H1 (cell line): Measurements from ENCODE around the gene ANGPTL2. TPM values are rescaled to one million over a fixed set of nuclear protein-coding genes. Genes with fewer than 3 reads are reported as not detected.

Experiments
- CTCF ChIA-PET: fragments of 300-600 bp; sonication (Branson Sonifier 250); formaldehyde crosslinking; loops from one replicate; lab custom pipeline; 2021; ENCODE audit not compliant: partially characterized antibody; lab: Charles Lee
- POLR2A ChIA-PET: fragments of 300-600 bp; sonication (Branson Sonifier 250); formaldehyde crosslinking; loops from one replicate; lab custom pipeline; 2021; ENCODE audit warnings: inconsistent platforms; ENCODE audit not compliant: partially characterized antibody; lab: Charles Lee
- DNase-seq, 2 experiments: peaks; one replicate each; pipeline versions ENCODE4 v3.0.0 to v3.0.0-alpha.2; 2010 to 2022; ENCODE audit warnings: low spot score in 2 of 2, low read depth in 1 of 2, mixed read lengths in 1 of 2
- FAIRE-seq: peaks from 2 replicates; lab custom pipeline; 2011; peaks lifted over from hg19 to GRCh38; lab: Jason Lieb, UNC
- H2AFZ ChIP-seq: 2 replicates; pipeline ENCODE4 v1.8.1; 2012; ENCODE audit warnings: low read length, inconsistent platforms
- H2AK5ac ChIP-seq: 2 replicates; pipeline ENCODE4 v1.6.1; 2013; ENCODE audit warnings: low read depth, low read length
- H2BK120ac ChIP-seq: replicated peaks from 2 replicates; pipeline ENCODE3; 2013; ENCODE audit warnings: low read depth, low read length, inconsistent platforms
- H2BK12ac ChIP-seq: 2 replicates; pipeline ENCODE4 v1.6.1; 2013; ENCODE audit warnings: low read depth, low read length
- H2BK15ac ChIP-seq: 2 replicates; pipeline ENCODE4 v1.6.1; 2013; ENCODE audit warnings: low read length
- H2BK20ac ChIP-seq: 2 replicates; pipeline ENCODE4 v1.6.1; 2013; ENCODE audit warnings: low read length
- H2BK5ac ChIP-seq: 2 replicates; pipeline ENCODE4 v1.6.1; 2013; ENCODE audit warnings: low read depth, low read length
- H3K14ac ChIP-seq: 2 replicates; pipeline ENCODE4 v1.6.1; 2013; ENCODE audit warnings: inconsistent platforms; ENCODE audit not compliant: insufficient read length
- H3K18ac ChIP-seq: 2 replicates; pipeline ENCODE4 v1.6.1; 2013; ENCODE audit warnings: low read length; ENCODE audit errors: extremely low read depth
- H3K23ac ChIP-seq: 2 replicates; pipeline ENCODE4 v1.6.1; 2013; ENCODE audit warnings: inconsistent platforms; ENCODE audit not compliant: insufficient read length
- H3K23me2 ChIP-seq: 2 replicates; pipeline ENCODE4 v1.6.1; 2013; ENCODE audit warnings: low read depth, low read length
- H3K27ac ChIP-seq: 2 replicates; pipeline ENCODE4 v1.6.1; 2011; ENCODE audit warnings: low read depth, low read length, inconsistent platforms
- H3K27me3 ChIP-seq, 4 experiments: replicated peaks in 1 of 4; 1 replicate in 1 of 4; 2 replicates in 3 of 4; pipeline versions ENCODE4 v1.6.1 to v1.8.1; 2011 to 2013; ENCODE audit warnings: low read length in 3 of 4, mild to moderate bottlenecking in 3 of 4, inconsistent platforms in 2 of 4, mixed read lengths in 2 of 4, moderate library complexity in 1 of 4; ENCODE audit not compliant: control insufficient read depth in 3 of 4, insufficient read depth in 3 of 4; ENCODE audit errors: extremely low read depth in 1 of 4
- H3K36me3 ChIP-seq, 4 experiments: 2 replicates each; pipeline versions ENCODE4 v1.6.1 to v1.8.1; 2011 to 2013; ENCODE audit warnings: mild to moderate bottlenecking in 4 of 4, low read length in 3 of 4, moderate library complexity in 2 of 4, control low read depth in 1 of 4, inconsistent platforms in 1 of 4; ENCODE audit not compliant: insufficient read depth in 4 of 4, control insufficient read depth in 2 of 4
- H3K4ac ChIP-seq: replicated peaks from 2 replicates; pipeline ENCODE3; 2013; ENCODE audit warnings: low read length, low read depth, mixed read lengths, inconsistent platforms; ENCODE audit not compliant: insufficient read length
- H3K4me1 ChIP-seq, 4 experiments: replicated peaks in 1 of 4; 1 replicate in 1 of 4; 2 replicates in 3 of 4; pipeline versions ENCODE4 v1.6.1 to v1.8.1; 2011 to 2013; ENCODE audit warnings: low read length in 3 of 4, inconsistent platforms in 2 of 4, mixed read lengths in 1 of 4; ENCODE audit not compliant: insufficient read depth in 4 of 4, control insufficient read depth in 3 of 4
- H3K4me2 ChIP-seq, 2 experiments: 2 replicates each; pipeline versions ENCODE4 v1.6.1 to v1.8.1; 2011 to 2013; ENCODE audit warnings: low read depth in 2 of 2, low read length in 2 of 2, control low read depth in 1 of 2, inconsistent platforms in 1 of 2, mild to moderate bottlenecking in 1 of 2; ENCODE audit not compliant: insufficient read depth in 1 of 2
- H3K4me3 ChIP-seq, 4 experiments: fragments of 200-600, 300-600 bp in 1 of 4; sonication (generic), shearing (Covaris generic), sonication (Bioruptor Twin) in 1 of 4; 2 replicates each; pipeline versions ENCODE4 v1.5.1 to v1.8.1; 2011 to 2016; ENCODE audit warnings: low read length in 4 of 4, low read depth in 3 of 4, control low read depth in 2 of 4, inconsistent platforms in 2 of 4, mild to moderate bottlenecking in 2 of 4, mixed read lengths in 1 of 4, moderate library complexity in 1 of 4; ENCODE audit not compliant: insufficient read depth in 2 of 4; ENCODE audit errors: extremely low read depth in 1 of 4
- H3K56ac ChIP-seq: replicated peaks from 2 replicates; pipeline ENCODE3; 2013; ENCODE audit warnings: low read depth, mild to moderate bottlenecking, mixed read lengths, low read length, inconsistent platforms; ENCODE audit not compliant: insufficient read length
- H3K79me1 ChIP-seq: 2 replicates; pipeline ENCODE4 v1.6.1; 2013; ENCODE audit warnings: low read depth, low read length, control low read depth
- H3K79me2 ChIP-seq, 2 experiments: 2 replicates each; pipeline versions ENCODE4 v1.6.1 to v1.8.1; 2012 to 2013; ENCODE audit warnings: low read length in 2 of 2, mild to moderate bottlenecking in 2 of 2, inconsistent platforms in 1 of 2; ENCODE audit not compliant: insufficient read depth in 2 of 2, control insufficient read depth in 1 of 2
- H3K9ac ChIP-seq, 4 experiments: replicated peaks in 1 of 4; 1 replicate in 1 of 4; 2 replicates in 3 of 4; pipeline versions ENCODE4 v1.6.1 to v1.8.1; 2011 to 2013; ENCODE audit warnings: low read depth in 3 of 4, low read length in 3 of 4, control low read depth in 2 of 4, mild to moderate bottlenecking in 2 of 4, moderate library complexity in 2 of 4, inconsistent platforms in 1 of 4; ENCODE audit errors: extremely low read depth in 1 of 4
- H3K9me3 ChIP-seq, 2 experiments: 2 replicates each; pipeline versions ENCODE4 v1.6.1 to v1.8.1; 2012 to 2013; ENCODE audit warnings: mild to moderate bottlenecking in 2 of 2, moderate library complexity in 2 of 2, control low read depth in 1 of 2, inconsistent platforms in 1 of 2, low read depth in 1 of 2, low read length in 1 of 2, mixed read lengths in 1 of 2; ENCODE audit not compliant: insufficient read depth in 2 of 2
- H4K20me1 ChIP-seq, 2 experiments: replicated peaks in 1 of 2; 2 replicates each; pipeline versions ENCODE3 to v1.8.1; 2011 to 2013; ENCODE audit warnings: inconsistent platforms in 2 of 2, low read length in 2 of 2, mild to moderate bottlenecking in 1 of 2; ENCODE audit not compliant: insufficient read depth in 2 of 2, control insufficient read depth in 1 of 2
- H4K5ac ChIP-seq: 2 replicates; pipeline ENCODE4 v1.6.1; 2013; ENCODE audit warnings: low read length, low read depth, mixed read lengths, inconsistent platforms; ENCODE audit not compliant: insufficient read length
- H4K8ac ChIP-seq: 2 replicates; pipeline ENCODE4 v1.8.0; 2013; ENCODE audit warnings: mild to moderate bottlenecking, moderate library complexity, low read length, inconsistent platforms; ENCODE audit not compliant: insufficient read depth; ENCODE audit errors: extremely low read depth
- H4K91ac ChIP-seq: replicated peaks from 2 replicates; pipeline ENCODE3; 2013; ENCODE audit warnings: low read length, mixed read lengths, inconsistent platforms; ENCODE audit not compliant: insufficient read length
- CEBPB ChIP-seq: IDR thresholded peaks from 2 replicates; pipeline ENCODE4 v1.6.1; 2012; ENCODE audit warnings: low read depth, low read length
- EGR1 ChIP-seq: IDR thresholded peaks from 2 replicates; pipeline ENCODE4 v1.6.1; 2011; ENCODE audit warnings: low read depth, low read length, borderline replicate concordance
- FOSL1 ChIP-seq: IDR thresholded peaks from 2 replicates; pipeline ENCODE4 v1.6.1; 2011; ENCODE audit warnings: mild to moderate bottlenecking, low read depth, low read length, moderate library complexity; ENCODE audit not compliant: insufficient read depth
- HDAC2 ChIP-seq, 2 experiments: fragments of 300-600 bp in 1 of 2; sonication (generic) in 1 of 2; IDR thresholded peaks; 2 replicates each; pipeline ENCODE4 v1.6.1; 2011 to 2012; ENCODE audit warnings: low read depth in 2 of 2, low read length in 2 of 2, mild to moderate bottlenecking in 2 of 2, moderate library complexity in 2 of 2, borderline replicate concordance in 1 of 2, inconsistent platforms in 1 of 2
- MAFK ChIP-seq: IDR thresholded peaks from 2 replicates; pipeline ENCODE4 v1.6.1; 2012; ENCODE audit warnings: low read depth, mild to moderate bottlenecking, improper control_type of control experiment, low read length
- NANOG ChIP-seq: IDR thresholded peaks from 2 replicates; pipeline ENCODE4 v1.6.1; 2011; ENCODE audit warnings: low read length, low read depth, mild to moderate bottlenecking, inconsistent platforms; ENCODE audit not compliant: insufficient read depth, poor library complexity, severe bottlenecking
- NRF1 ChIP-seq: IDR thresholded peaks from 2 replicates; pipeline ENCODE4 v1.6.1; 2011; ENCODE audit warnings: mild to moderate bottlenecking, low read depth, low read length, improper control_type of control experiment
- RAD21 ChIP-seq, 2 experiments: IDR thresholded peaks in 1 of 2; conservative IDR thresholded peaks in 1 of 2; 2 replicates each; pipeline ENCODE4 v1.6.1; 2011; ENCODE audit warnings: low read depth in 2 of 2, low read length in 2 of 2, improper control_type of control experiment in 1 of 2, inconsistent platforms in 1 of 2, mild to moderate bottlenecking in 1 of 2, moderate library complexity in 1 of 2
- SIN3A ChIP-seq, 2 experiments: IDR thresholded peaks in 1 of 2; conservative IDR thresholded peaks in 1 of 2; 2 replicates each; pipeline ENCODE4 v1.6.1; 2011 to 2012; ENCODE audit warnings: low read length in 2 of 2, improper control_type of control experiment in 1 of 2, low read depth in 1 of 2, mild to moderate bottlenecking in 1 of 2
- SRF ChIP-seq: IDR thresholded peaks from 2 replicates; pipeline ENCODE4 v1.6.1; 2011; ENCODE audit warnings: mild to moderate bottlenecking, low read depth, low read length, moderate library complexity
- TAF7 ChIP-seq: optimal IDR thresholded peaks from 2 replicates; pipeline ENCODE3; 2011; ENCODE audit warnings: low read depth, mild to moderate bottlenecking, inconsistent platforms, low read length, moderate library complexity, borderline replicate concordance
- USF2 ChIP-seq: IDR thresholded peaks from 2 replicates; pipeline ENCODE4 v1.6.1; 2011; ENCODE audit warnings: low read length, improper control_type of control experiment
- WGBS, 2 experiments: shearing (Covaris generic) in 1 of 2; methylation state at CpG; one replicate each; pipeline versions ENCODE4 v1.1.6 to v1.1.7; 2013 to 2015; ENCODE audit warnings: low lambda C conversion rate in 2 of 2, mixed read lengths in 2 of 2, inconsistent platforms in 1 of 2, low coverage in 1 of 2, missing lambda C conversion rate in 1 of 2; ENCODE audit not compliant: insufficient replicate concordance in 2 of 2, insufficient coverage in 1 of 2, insufficient read length in 1 of 2; ENCODE audit errors: extremely low coverage in 1 of 2, missing lambda C conversion rate in 1 of 2; 5-methylcytosine and 5-hydroxymethylcytosine counted together
- polyA plus RNA-seq, 7 experiments: library from polyadenylated mRNA; depleted of rRNA in 3 of 7; stranded (reverse) in 5 of 7; unstranded in 2 of 7; fragments of >200 nt in 5 of 7; fragments of 200-250 nt in 2 of 7; gene quantifications; 1 replicate in 5 of 7; 2 replicates in 1 of 7; 4 replicates in 1 of 7; pipeline versions ENCODE4 v1.2.1 to v1.2.3, GENCODE V29; 2011 to 2013; ENCODE audit warnings: missing spikeins in 2 of 7, mixed read lengths in 2 of 7
- total RNA-seq: library from RNA; stranded (reverse); fragmentation: NEBNext Ultra II Directional; extraction: Animal tissue kit (Norgen Biotek cat#: 25700); gene quantifications from 2 replicates; pipeline ENCODE4 v1.2.1, GENCODE V29; 2021

ANGPTL2 gene
- total and polyA plus RNA-seq, 2 of the 8 experiments (the other 6 are each of a cell fraction or from before 2014, with no cell fraction given): 9.0 to 10.6 TPM

GRCh38 chr9:127117801-127118200 is 4.6 kb downstream of the ANGPTL2 start:
- H3K23ac ChIP-seq: no peak overlapping the region
- no peak overlapping the region for H3K4me2 ChIP-seq
- no peak overlapping the region for H3K18ac ChIP-seq
- WGBS, 2 experiments: 97% methylated on average over 4 of the region's 4 CpGs; no CpG with 5 or more reads in 1 of the 2 experiments
- DNase-seq (no peak), FAIRE-seq (no peak)
- peaks cover 2 to 10% of the 10 kb centered on the region in 2 experiments for H4K20me1 ChIP-seq
- H2BK12ac ChIP-seq: no peak overlapping the region
- no peak overlapping the region for H2AFZ ChIP-seq
- POLR2A ChIA-PET: no interaction called here
- H3K56ac ChIP-seq: no peak overlapping the region
- H3K79me1 ChIP-seq: peaks cover 2% of the 10 kb centered on the region; the same call in 1 of the 2 replicates
- no peak overlapping the region for H4K5ac ChIP-seq
- no peak overlapping the region for H3K14ac ChIP-seq
- no peak overlapping the region for H2BK5ac ChIP-seq
- CTCF ChIA-PET: interaction anchor here (0.8 to 1.1 kb wide), 2 partner anchors 11 to 28 kb away, joined by 3 read pairs; no protein-coding TSS in a partner anchor
- H2BK20ac ChIP-seq: no peak overlapping the region
- no peak overlapping the region for H3K4ac ChIP-seq
- H2AK5ac ChIP-seq: no peak overlapping the region
- no peaks in the 10 kb centered on the region; a peak in 1 of 8 replicates for H3K36me3 ChIP-seq
- H4K8ac ChIP-seq: no peak overlapping the region
- H3K79me2 ChIP-seq: peaks cover 0 to 4% of the 10 kb centered on the region in 2 experiments; a peak in 1 of 4 replicates
- H3K4me1 ChIP-seq: peaks cover 2 to 11% (median 9%) of the 10 kb centered on the region in 4 experiments
- no peak overlapping the region for H3K27ac ChIP-seq
- H2BK120ac ChIP-seq: no peak overlapping the region
- H3K9me3 ChIP-seq: no peaks in the 10 kb centered on the region
- H3K9ac ChIP-seq: no peak overlapping the region
- H4K91ac ChIP-seq: no peak overlapping the region
- H3K23me2 ChIP-seq: peaks cover 11% of the 10 kb centered on the region
- H3K4me3 ChIP-seq: no peak overlapping the region
- no peaks in the 10 kb centered on the region; a peak in 1 of 7 replicates for H3K27me3 ChIP-seq
- H2BK15ac ChIP-seq: no peak overlapping the region
- TF ChIP-seq TAF7 (no peak), CEBPB (no peak), NANOG (no peak), EGR1 (no peak), SRF (no peak), RAD21 (IDR thresholded peaks at IDR 0.05 in 1 of 2, conservative IDR thresholded peaks at IDR 0.05 in 1 of 2; ENCODE audit: low read depth in 2 of 2, low read length in 2 of 2) (no peak), HDAC2 (IDR thresholded peaks at IDR 0.05; ENCODE audit: borderline replicate concordance in 1 of 2, low read depth in 2 of 2, low read length in 2 of 2) (no peak), SIN3A (conservative IDR thresholded peaks at IDR 0.05 in 1 of 2, IDR thresholded peaks at IDR 0.05 in 1 of 2; ENCODE audit: low read depth in 1 of 2, low read length in 2 of 2) (no peak), FOSL1 (no peak), USF2 (no peak), NRF1 (no peak), MAFK (no peak)
